Gastroesophageal sphincter (tissue), 3 donors: ENCODE measurements around the gene ZNRD2.

Experiments
- CTCF ChIP-seq, 4 experiments: fragments of 200-600 bp in 2 of 4; fragments of 450-650 bp in 2 of 4; sonication (generic) in 1 of 4; IDR thresholded peaks; one replicate each; pipeline ENCODE4 v1.5.1; 2017 to 2019; ENCODE audit warnings: antibody characterized with exemption in 4 of 4, mild to moderate bottlenecking in 2 of 4, moderate library complexity in 2 of 4
- POLR2A ChIP-seq, 2 donors: fragments of 450-650 bp; IDR thresholded peaks; one replicate each; pipeline ENCODE4 v1.6.1; 2017; ENCODE audit warnings: antibody characterized with exemption in 2 of 2, mild to moderate bottlenecking in 2 of 2, moderate library complexity in 1 of 2
- POLR2AphosphoS5 ChIP-seq: sonication (generic); formaldehyde crosslinking; IDR thresholded peaks from one replicate; pipeline ENCODE4 v1.6.1; 2017; ENCODE audit warnings: antibody characterized with exemption

- TF ChIP-seq POLR2A (IDR thresholded peaks at IDR 0.05): no peak
- no peak for TF ChIP-seq CTCF (IDR thresholded peaks at IDR 0.05)
- no peak for TF ChIP-seq POLR2AphosphoS5
Measured at GRCh38 chr11:65559535-65559934, 10.7 kb upstream of the ZNRD2 start.
